Testis (tissue), 3 donors: Measurements from ENCODE around the gene UFC1. TPM values are rescaled to one million over a fixed set of nuclear protein-coding genes. Genes with fewer than 3 reads are reported as not detected.

Experiments used
- DNase-seq: peaks from one replicate; pipeline ENCODE4 v3.0.0-alpha.2; 2019
- H3K27ac ChIP-seq, 2 donors: fragments of 200-600 bp; sonication (generic); one replicate each; pipeline ENCODE4 v1.5.1; 2019
- H3K27me3 ChIP-seq: fragments of 200-600 bp; sonication (generic); one replicate; pipeline ENCODE4 v1.5.1; 2019
- H3K36me3 ChIP-seq: fragments of 200-600 bp; sonication (generic); one replicate; pipeline ENCODE4 v1.5.1; 2017; ENCODE audit warnings: low read depth; ENCODE audit errors: missing control alignments
- H3K4me1 ChIP-seq: fragments of 200-600 bp; sonication (generic); one replicate; pipeline ENCODE4 v1.5.1; 2019
- H3K4me3 ChIP-seq, 2 donors: fragments of 200-600 bp; sonication (generic); one replicate each; pipeline ENCODE4 v1.5.1; 2017 to 2019
- H3K9me3 ChIP-seq: fragments of 200-600 bp; sonication (generic); one replicate; pipeline ENCODE4 v1.5.1; 2017
- CTCF ChIP-seq, 3 experiments: fragments of 450-650 bp in 2 of 3; fragments of 200-600 bp in 1 of 3; sonication (generic) in 1 of 3; IDR thresholded peaks; one replicate each; pipeline ENCODE4 v1.5.1; 2016 to 2019; ENCODE audit warnings: antibody characterized with exemption in 3 of 3, mild to moderate bottlenecking in 2 of 3, moderate library complexity in 1 of 3
- POLR2A ChIP-seq: fragments of 450-650 bp; IDR thresholded peaks from one replicate; pipeline ENCODE4 v1.6.1; 2017; ENCODE audit warnings: antibody characterized with exemption, mild to moderate bottlenecking, moderate library complexity
- WGBS, 2 donors: methylation state at CpG; one replicate each; pipeline ENCODE4 v1.1.5; 2018; 5-methylcytosine and 5-hydroxymethylcytosine counted together
- intact Hi-C: fragments of 100-400 bp; cut with DNase I; formaldehyde crosslinking; loops from one replicate; pipeline ENCODE4 v1.15.1; 2023; ENCODE audit warnings: low total_unique reads
- polyA plus RNA-seq: library from polyadenylated mRNA; stranded (reverse); fragments of 350-450 nt; fragmentation: Illumina TruSeq; extraction: RNeasy Lipid Tissue Mini Kit (QIAGEN cat#74804); gene quantifications from one replicate; pipeline ENCODE4 v1.2.3, GENCODE V29; 2014; ENCODE audit warnings: low read depth, low replicate concordance; ENCODE audit not compliant: insufficient read depth
- total RNA-seq, 2 donors: library from RNA; depleted of rRNA; stranded (reverse); fragments of >200 nt; gene quantifications; one replicate each; pipeline ENCODE4 v1.2.3, GENCODE V29; 2016

The UFC1 gene
- total and polyA plus RNA-seq, 3 donors from 2014 or later: 36.9 to 129 (median 68.3) TPM

DNA sequence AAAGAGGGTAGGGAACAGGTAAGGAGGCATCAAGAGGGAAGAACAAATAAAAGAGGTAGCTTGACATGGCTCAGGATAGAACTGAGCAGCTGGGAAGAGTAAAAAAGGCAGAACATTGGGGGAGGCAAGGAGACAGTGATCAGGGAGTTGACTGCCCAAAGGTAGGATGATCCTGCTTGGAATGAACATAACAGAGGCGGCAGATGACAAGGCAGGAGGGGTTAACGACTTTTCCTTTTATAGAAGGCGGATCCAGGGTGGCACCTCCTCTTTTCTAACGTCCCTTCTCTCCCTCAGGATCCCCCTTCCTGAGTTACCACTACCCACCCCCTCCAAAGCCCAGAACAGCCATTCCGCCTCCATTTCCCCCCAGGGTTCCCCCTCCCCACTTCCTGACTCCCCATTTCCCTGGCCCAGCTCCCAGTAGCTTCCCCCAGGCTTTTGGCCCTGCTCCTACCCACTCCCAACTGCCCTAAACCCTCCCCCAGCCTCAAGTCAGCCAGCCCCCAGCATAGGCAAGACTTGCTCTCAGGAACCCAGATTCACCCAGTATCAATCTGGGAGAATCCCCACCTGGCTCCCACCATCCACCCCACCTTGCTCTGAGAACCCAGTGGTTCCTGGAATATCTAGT is 45.8 kb downstream of the UFC1 start:
- peak overlapping the region; percentile 99 to 100 for H3K27ac ChIP-seq
- WGBS, 2 donors: 56 to 61% methylated on average over 5 of the region's 5 CpGs
- no peak overlapping the region for H3K4me3 ChIP-seq
- intact Hi-C loops: no loop called here
- peaks cover 63% of the 10 kb centered on the region for H3K4me1 ChIP-seq
- H3K9me3 ChIP-seq: no peaks in the 10 kb centered on the region
- H3K27me3 ChIP-seq: no peaks in the 10 kb centered on the region
- H3K36me3 ChIP-seq: no peaks in the 10 kb centered on the region
- no peak for DNase-seq
- TF ChIP-seq CTCF (IDR thresholded peaks at IDR 0.05): no peak
- no peak for TF ChIP-seq POLR2A

GRCh38 chr1:161200421-161200991 is 46.7 kb downstream of the UFC1 start:
- H3K27ac ChIP-seq: peak overlapping the region; percentile 99 to 100
- no peak for TF ChIP-seq POLR2A
- no peak for TF ChIP-seq CTCF (IDR thresholded peaks at IDR 0.05)
- H3K4me1 ChIP-seq: peaks cover 63% of the 10 kb centered on the region
- no peak overlapping the region for H3K4me3 ChIP-seq
- H3K36me3 ChIP-seq: no peaks in the 10 kb centered on the region
- no peak for DNase-seq
- 51 to 53% methylated on average over 5 of the region's 5 CpGs for WGBS, 2 donors
- intact Hi-C loops: no loop called here
- no peaks in the 10 kb centered on the region for H3K27me3 ChIP-seq
- no peaks in the 10 kb centered on the region for H3K9me3 ChIP-seq

GRCh38 chr1:161200992-161201835 is 47.4 kb downstream of the UFC1 start:
- H3K27me3 ChIP-seq: no peaks in the 10 kb centered on the region
- TF ChIP-seq CTCF (IDR thresholded peaks at IDR 0.05) (no peak), POLR2A (no peak)
- H3K27ac ChIP-seq: peak overlapping the region; percentile 99 to 100
- 3 to 10% methylated on average over 12 to 13 of the region's 13 CpGs for WGBS, 2 donors
- no peaks in the 10 kb centered on the region for H3K9me3 ChIP-seq
- H3K4me1 ChIP-seq: peaks cover 63% of the 10 kb centered on the region
- no peaks in the 10 kb centered on the region for H3K36me3 ChIP-seq
- intact Hi-C loops: no loop called here
- peak overlapping the region; percentile 72 to 84 for H3K4me3 ChIP-seq
- peak; percentile 74 for DNase-seq

GRCh38 chr1:161201836-161202712 is 48.3 kb downstream of the UFC1 start, which contains the start of gene NDUFS2:
NDUFS2 (plus strand) TSS chr1:161202367; CDS start chr1:161202386, 19 bp downstream.
- DNase-seq: peak; percentile 100
- TF ChIP-seq POLR2A (no peak), CTCF (IDR thresholded peaks at IDR 0.05) (peak in 1 of 3 experiments; percentile 14)
- WGBS, 2 donors: 0 to 1% methylated on average over 23 to 52 of the region's 53 CpGs
- Histone ChIP-seq H3K4me3 (peak within 1 kb of the TSS; percentile 72 to 84), H3K9me3 (no peaks in the 10 kb centered on the region), H3K27me3 (no peaks in the 10 kb centered on the region), H3K27ac (peak within 1 kb of the TSS; percentile 99 to 100), H3K4me1 (peaks cover 55% of the 10 kb centered on the region), H3K36me3 (no peaks in the 10 kb centered on the region)
- intact Hi-C loops: no loop called here
